GM18520 (cell line): Measurements from ENCODE around the gene PERCC1.

Source experiments
- ATAC-seq: cut with Tn5 transposase; IDR thresholded peaks from one replicate; pipeline ENCODE4 v1.9.1; 2021; ENCODE audit not compliant: unreplicated experiment

Gene PERCC1

DNA sequence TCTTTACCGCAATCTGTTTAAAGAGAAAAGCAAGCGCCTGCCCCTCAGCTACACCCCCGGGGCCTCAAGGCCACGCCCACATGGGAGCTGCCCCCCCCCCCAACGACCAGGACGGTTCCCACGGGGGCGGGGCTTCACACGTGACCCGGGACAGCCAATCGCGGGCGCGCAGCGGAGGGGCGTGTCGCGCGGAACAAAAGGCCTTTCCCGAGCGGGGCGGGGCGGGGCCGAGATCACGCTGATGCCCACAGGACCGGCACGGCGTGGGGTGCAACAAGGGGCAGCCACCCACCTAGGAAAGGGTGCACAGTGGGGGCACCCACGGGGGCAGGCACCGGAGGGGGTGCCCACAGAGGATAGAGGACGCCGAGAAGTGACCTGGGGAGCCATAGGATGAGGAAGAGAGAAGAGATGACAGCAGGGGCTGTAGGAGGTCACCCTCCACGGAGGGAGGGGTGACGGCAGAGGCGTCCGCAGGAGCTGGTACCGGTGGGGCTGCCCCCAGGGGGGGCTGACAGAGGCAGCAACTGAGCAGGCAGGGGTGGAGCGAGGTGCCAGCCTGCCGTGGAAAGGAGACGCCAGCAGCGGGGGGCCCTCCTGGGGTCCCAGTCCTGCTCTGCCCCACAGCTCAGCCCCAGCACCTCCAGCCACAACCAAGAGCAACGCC lies 22.6 kb upstream of the PERCC1 start:
- peak; percentile 54 for ATAC-seq

DNA sequence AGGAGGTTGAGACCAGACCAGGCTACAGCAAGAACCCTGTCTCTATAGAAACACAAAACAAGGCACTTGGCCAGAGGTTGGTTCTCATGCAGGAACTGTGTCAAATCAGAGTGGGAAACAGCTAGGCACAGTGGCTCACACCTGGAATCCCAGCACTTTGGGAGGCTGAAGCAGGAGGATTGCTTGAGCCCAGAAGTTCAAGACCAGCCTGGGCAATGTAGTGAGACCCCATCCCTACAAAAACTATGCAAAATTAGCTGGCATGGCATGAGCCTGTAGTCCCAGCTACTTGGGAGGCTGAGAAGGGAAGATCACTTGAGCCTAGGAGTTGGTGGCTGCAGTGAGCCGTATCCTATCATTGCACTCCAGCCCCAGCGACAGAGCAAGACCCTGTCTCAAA lies 18.0 kb upstream of the PERCC1 start:
- ATAC-seq = no peak

DNA sequence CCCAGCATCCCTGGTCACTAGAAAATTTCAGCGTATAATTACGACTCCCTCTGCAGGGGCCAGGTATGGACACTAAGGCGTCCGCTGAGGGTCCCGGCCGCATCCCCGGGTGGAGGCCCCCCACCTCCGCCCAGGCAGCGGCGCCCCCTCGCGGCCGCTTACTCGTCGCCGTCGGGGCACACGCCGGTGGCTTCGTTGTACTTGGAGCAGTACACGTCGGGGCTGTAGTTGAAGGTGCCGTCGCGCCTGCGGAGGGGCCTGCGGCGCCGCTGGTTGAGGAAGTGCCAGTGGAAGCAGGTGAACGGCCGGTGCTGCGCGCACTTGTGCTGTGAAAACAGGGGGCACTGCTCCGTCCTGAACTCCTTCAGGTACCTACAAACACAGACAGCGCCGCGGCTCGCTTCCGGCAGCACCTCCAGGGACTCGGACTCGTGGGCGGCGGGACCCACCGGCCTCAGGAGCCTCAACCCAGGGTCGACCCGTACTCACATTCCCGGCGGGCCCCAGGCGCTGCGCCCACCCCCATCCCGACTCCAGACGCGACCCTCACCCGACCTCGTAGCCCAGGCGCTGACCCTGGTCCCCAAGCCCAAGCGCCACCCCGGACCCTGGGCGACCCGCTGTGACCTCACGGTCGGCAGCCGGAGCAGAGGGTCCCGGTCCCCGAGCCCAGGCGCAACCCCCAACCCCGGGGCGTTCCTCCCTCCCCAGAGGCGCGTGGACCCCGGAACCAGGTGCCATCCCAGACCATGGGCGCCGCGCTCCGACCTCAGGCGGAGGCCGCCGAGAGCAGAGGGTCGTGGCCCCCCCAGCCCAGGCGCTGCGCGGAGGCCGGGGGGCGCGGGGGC lies 17.0 kb upstream of the PERCC1 start:
- peak; percentile 4 for ATAC-seq

DNA sequence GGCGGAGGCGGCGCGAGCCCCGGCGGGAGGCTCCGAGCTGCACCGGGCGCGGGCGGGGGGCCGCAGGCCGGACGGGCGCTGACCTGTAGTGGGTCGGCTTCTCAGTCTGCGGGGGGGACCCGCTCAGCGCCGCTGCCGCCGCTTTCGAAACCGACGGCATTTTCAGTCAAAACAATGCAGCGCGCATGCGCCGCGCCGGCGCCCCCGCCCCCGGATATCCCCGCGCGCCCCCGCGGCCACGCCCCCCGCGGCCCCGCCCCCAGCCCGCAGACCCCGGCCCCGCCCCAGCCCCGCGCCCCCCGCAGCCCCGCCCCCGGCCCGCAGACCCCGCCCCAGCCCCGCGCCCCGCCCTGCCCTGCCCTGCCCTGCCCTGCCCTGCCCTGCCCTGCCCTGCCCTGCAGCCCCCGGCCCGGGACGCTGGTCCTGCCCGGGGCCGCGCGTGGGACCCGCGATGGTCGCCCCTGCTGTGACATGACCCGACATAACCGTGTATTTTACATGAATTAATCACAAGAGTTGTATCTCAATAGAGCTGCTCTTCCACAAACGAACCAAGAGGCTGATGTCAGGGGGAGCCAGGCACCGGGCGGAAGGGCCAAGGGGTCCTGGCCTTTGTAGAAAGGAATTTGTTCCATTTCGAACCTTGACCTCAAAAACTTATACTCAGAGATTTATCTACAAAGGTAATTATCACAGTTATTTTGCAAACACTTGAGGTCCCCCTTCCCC lies 16.2 kb upstream of the PERCC1 start, which contains the start of gene UNKL:
TSS of gene UNKL (minus strand) at position 173 of the 729 bp plus-strand sequence. CDS start at position 160, 13 bp downstream.
- peak; percentile 61 for ATAC-seq

DNA sequence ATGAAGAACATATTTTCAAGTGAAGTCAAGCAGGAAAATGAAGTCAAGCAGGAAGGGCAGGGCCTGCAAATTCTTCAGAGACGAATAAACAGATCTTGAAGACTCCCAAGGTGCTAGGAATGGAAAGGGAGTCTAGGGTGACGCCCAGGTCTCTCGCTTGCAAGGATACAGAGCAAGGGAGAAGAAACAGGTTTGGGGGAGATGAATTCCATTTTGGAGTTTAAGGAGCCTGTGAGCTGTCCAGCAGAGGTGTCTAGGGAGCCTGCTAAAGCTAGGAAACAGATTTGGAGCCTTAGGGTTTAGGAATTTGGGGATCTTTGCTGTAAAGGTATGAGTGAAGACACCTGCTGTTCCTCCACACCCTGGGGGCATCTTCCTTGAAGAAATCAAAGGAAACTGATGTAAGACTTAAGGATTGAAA lies 14.3 kb upstream of the PERCC1 start:
- no peak for ATAC-seq

DNA sequence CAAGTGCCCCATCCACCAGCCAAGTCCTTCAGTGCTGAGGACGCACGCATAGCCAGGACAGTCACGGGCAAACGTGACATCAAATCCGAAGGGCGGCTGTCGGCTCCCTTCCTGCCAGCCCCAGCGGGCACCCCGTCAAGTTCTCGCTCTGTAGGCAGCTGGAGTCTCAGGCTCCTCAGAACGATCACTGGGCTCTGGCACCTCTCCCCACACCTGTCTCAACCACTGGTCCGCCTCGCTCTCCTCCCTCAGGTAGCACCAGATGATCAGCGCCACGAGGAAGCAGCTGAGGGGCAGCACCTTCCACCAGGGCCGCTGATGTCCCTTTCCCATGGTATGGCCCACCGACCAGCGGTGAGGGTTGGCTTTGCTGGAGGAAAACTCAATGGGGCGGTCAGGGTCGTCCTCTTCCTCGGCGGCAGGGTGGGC lies 10.8 kb upstream of the PERCC1 start:
- ATAC-seq = no peak

DNA sequence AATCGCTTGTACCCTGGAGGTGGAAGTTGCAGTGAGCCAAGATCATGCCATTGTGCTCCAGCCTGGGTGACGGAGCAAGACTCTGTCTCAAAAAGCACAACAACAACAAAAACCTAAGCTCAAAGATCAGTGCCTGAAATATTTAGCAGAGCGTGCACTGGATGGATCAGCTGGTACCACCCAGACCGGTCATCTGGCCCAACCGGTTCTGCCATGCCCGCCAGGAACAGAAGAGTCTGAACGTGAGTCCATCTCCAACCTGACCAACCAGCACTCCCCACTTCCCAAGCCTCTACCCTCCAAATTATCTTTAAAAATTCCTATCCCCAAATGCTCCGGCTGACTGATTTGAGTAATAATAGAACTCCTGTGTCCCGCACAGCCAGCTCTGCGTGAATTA lies 8.8 kb upstream of the PERCC1 start:
- ATAC-seq = no peak

DNA sequence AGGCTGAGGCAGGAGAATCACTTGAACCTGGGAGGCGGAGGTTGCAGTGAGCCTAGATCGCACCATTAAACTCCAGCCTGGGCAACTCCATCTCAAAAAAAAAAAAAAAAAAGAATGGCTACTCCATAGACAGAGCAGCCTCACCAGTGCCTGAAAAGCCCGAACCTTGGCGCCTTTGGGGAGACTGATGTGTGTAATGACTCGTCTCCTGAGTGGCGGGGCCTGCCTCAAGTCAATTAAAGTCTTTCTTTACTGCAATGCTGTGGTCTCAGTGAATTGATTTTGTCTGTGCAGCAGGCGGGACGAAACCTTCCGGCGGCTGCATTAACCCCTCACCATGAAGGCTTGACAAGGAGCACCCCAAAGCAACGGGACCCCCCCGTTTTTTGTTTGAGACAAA lies 6.8 kb upstream of the PERCC1 start:
- no peak for ATAC-seq

DNA sequence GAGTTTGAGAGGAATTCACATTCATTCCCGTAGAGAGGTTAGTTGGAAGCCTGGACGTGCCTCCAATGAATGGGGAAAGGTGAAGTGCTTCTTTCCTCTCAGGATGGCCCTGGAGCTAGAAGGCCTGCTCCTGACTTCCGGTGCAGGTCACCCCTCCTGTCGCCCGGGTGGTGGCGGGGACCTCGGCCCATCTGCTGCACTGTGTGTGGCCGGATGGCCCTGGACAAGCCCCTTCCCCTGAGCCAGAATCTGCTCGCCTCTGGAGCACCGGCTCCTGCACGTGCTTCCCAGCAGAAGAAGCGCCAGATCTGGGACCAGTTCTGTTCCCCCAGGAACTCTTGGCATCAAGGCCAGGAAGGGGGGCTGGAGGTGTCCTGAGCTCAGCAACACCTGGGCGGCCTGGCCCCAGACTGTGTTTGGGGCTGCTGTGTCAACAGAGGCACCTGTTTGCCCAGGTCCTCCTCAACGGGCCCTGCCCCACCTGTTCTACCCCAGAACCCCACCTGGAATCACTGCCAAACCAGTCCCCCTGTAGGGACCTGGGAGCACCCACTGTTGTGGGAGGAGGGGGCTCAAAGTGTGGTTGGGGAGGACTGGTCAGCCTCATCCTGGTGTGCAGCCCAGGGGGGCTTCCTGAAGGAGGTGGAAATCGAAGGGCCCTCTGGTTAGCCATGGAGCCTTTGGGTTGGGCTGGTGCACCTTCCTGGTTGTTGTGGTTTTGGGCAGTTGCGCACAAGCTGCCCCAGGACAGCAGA lies 5.1 kb upstream of the PERCC1 start:
- no peak for ATAC-seq

DNA sequence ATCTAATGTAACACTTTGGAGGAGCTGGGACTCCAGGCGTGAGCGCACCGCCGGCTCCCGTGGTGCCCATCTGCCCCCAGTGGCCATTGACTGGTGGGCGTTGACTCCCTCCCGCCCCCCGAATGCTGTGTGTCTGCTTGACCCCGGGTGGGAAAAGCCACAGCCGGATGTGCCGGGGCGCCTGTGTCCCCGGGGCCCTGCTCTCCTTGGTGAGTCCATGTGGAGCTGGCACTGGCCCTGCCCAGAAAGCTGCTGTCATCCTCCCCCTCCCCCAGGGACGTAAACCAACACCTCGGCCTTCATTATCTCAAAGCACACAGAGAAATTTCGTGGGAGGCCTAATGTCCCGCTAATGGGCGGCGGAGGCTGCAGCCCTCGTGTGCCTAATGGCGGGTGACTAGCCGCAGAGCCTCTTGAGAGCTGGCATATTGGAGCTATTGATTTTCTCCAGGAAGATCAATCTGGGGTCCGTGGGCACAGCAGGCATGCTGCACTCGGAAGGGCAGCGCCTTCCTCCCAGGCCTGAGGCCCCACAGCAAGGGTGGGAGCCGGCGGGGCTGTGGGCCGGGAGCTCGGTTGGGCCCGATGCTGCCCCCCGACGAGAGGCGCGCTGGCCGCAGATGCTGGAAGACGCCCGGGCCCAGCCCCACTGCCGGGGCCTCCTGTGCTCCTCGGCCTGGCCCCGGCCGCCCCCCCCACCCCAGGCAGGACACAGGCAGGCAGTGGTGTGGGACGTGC lies 4.0 kb upstream of the PERCC1 start:
- ATAC-seq = no peak

DNA sequence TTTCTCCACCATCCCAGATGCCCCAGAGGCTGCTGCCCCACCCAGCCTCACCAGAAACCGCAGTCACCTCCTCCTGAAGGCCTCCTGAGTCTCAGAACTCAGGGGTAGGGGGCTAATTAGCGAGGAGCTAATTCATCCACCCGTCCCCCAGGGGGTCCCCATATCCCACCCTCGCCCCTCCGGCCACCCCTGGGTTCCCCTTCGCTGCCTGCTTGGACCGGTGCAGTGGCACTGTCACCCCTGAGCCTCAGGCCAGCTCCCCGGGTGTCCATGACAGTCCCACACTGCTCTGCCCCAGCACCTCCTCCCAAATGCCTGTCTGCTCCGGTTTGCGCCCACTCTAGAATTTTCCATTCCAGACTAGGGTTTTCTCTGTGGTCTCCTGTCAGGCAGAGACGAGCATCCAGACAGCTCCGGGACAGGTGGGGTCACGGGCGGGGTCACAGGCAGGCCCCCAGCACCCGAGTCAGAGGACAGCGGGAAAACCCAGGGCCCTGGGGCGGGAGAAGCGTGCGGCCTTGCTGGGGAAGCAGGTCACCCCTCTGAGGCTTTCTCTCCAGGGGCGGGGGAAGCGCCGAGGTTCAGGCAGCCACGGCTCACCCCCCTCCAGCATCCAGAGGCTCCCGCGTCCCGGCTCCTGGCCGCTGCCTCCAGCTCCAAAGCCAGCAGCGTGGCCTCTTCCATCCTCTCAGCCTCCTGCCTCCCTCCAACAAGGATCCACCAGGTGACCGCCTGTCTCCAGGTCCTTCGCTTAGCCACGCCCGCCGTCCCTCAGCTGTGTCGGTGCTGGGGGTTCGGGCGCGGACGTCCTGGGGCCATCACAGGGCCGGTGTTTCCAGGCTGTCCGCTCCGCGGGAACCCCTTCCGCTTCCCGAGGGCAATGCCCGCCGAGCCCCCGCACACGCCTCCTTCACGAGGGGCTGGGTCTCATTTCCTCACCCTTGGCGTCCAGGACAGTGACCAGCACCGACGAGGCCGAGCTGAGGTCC lies 3.1 kb upstream of the PERCC1 start:
- no peak for ATAC-seq

DNA sequence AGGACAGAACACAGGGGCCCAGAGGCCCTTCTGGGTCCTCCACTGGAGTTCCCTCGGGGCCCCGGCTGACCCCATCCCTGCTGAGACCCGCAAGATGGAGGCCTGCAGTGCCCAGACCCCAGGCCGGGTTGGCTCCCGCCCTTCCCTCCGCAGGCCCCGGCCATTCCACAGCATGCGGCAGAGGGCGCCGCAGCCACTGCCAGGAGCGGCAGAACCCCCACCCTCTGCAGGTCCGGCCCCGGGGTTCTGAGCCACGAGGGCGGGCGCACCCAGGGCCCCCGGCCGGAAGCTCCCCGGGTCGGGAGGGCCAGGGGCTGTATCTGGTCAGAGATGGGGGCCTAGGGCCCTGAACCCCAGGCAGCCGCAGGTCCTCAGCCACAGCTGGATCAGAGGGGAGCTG lies 2.4 kb upstream of the PERCC1 start:
- ATAC-seq = no peak

DNA sequence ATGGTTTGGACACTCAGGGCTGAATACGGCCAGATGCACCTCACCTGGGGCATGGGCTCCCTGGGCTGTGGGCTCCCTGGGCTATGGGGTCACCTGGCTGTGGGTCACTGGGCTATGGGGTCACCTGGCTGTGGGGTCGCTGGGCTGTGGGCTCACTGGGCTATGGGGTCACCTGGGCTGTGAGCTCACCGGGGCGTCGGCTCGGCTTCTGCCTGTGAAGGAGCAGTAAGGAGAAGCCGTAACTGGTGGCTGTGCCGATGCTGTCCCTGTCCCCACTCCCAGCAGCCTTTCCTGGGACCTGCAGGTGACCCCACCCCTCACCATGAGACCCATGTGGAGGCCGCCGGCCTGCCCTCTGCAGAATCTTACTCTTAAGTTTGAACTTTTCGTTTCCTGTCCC lies 1.9 kb upstream of the PERCC1 start:
- no peak for ATAC-seq

DNA sequence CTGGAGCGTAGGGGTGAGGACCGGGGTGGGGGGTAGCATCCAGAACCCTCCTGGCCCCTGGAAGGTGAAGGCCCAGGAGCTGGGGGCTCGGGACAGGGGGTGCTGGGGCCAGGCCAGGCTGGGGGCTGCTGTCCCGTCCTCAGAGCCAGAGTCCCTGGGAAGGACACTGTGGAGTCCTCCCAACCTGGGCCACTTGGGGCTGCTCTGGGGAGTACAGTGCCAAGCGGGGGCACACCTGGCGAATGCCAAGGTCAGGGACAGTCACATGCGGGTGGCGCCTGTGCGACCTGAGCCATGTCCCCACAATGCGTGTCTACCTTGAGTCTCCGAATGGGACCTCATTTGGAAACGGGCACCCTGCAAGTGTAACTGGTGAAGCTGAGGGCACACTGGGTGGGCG lies 1.2 kb upstream of the PERCC1 start:
- ATAC-seq = no peak

DNA sequence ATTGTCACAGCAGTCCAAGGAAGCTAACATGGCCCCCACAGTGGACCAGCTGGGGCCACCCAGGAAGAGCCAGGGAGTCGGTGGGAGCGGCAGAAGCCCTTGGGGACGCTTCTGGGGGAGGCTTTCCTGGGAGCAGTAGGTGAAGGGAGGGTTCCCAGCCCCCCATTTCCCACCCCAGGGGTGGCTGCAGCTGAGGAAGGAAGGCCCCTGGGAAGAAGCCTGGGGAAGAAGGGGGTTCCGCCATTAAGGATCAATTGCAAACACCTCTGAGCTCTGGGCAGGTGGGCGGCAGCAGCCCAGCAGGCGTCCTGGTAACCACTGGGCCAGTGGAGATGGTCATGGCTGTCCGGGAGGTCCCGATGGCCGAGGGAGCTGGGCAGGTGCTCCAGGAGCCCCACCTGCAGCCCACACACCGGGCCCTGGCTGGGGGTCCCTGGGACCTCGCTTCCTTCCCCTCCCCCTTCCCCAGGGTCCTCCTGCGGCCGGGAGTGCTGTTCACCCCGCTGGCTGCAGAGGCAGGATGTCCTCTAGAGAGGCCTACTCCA lies 592 bp upstream of the PERCC1 start:
- no peak for ATAC-seq

DNA sequence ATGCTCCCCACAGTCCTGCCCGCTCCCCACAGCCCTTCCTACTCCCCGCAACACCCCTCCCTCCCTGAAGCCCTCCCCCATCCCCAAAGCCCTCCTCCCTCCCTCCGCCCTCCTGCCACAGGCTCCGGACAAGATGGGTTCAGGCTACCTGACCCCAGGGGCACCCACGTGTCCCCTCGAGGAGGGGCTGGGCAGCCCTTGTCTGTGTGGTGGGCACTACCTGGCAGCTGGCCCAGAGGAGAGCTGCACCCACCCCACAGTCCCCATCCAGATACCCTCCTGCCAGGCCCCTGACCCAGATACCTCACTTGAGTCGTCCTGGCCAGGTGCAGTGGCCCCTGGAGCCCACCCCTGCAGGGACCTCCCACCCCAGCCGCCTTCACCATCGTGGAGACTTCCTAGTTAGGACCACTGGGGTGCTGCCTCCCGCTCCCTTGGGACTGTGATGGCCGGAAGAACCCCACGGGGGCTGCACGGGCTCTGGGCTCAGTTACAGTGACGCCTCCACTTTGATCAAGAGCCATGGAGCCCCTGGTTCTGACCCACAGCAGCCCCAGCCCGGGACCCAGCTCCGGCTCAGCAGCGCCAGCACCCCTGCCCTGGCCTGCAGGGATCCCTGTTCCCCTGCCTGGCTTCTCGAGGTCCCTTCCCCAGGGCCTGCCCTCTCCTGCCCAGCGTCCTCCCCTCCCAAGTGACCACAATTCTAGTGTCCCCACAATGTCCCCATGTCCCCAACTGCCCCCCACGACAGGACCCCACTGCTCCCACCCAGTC lies 806 bp downstream of the PERCC1 start:
- no peak for ATAC-seq

DNA sequence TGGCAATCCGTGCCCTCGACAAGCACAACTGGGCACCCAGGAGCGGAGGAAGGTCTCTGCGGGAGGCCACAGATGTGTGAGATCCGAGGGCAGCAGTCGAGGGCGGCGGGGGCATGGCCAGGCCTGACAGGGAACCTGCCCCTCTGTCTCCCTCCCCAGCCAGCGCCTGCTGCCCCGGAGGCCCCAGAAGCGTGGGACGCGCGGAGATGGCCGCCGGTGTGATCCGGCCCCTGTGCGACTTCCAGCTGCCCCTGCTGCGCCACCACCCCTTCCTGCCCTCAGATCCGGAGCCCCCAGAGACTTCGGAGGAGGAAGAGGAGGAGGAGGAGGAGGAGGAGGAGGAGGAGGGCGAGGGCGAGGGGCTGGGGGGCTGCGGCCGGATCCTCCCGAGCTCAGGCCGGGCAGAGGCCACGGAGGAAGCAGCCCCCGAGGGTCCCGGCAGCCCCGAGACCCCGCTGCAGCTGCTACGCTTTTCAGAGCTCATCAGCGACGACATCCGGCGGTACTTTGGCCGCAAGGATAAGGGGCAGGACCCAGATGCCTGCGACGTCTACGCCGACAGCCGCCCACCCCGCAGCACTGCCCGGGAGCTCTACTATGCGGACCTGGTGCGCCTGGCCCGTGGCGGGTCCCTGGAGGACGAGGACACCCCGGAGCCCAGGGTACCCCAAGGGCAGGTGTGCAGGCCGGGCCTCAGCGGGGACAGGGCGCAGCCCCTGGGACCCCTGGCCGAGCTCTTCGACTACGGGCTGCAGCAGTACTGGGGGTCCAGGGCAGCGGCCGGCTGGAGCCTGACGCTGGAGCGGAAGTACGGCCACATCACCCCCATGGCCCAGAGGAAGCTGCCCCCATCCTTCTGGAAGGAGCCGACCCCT lies 1.7 kb downstream of the PERCC1 start:
- no peak for ATAC-seq
